Tibial nerve (tissue), 4 donors: ENCODE measurements around the gene AFAP1.

Source experiments
- CTCF ChIP-seq, 5 experiments: fragments of 200-600 bp in 3 of 5; fragments of 450-650 bp in 2 of 5; sonication (generic) in 3 of 5; IDR thresholded peaks; one replicate each; pipeline ENCODE4 v1.5.1; 2016 to 2019; ENCODE audit warnings: antibody characterized with exemption in 5 of 5, mild to moderate bottlenecking in 3 of 5, moderate library complexity in 2 of 5
- EP300 ChIP-seq, 2 donors: sonication (generic); formaldehyde crosslinking; IDR thresholded peaks; one replicate each; pipeline ENCODE4 v1.6.1; 2017; ENCODE audit warnings: antibody characterized with exemption in 2 of 2, mild to moderate bottlenecking in 1 of 2

- TF ChIP-seq EP300 (IDR thresholded peaks at IDR 0.05) (no peak), CTCF (IDR thresholded peaks at IDR 0.05) (no peak)
These were observed 42.2 kb upstream of the AFAP1 start for GRCh38 chr4:7981738-7982394.
